Measurements from ENCODE around the gene BBC3.
"Not testable (repeated sequence)": the region's sequence is repeated elsewhere in the genome, so short reads cannot be mapped to it uniquely, and the experiment has no call there.

The BBC3 gene

DNA sequence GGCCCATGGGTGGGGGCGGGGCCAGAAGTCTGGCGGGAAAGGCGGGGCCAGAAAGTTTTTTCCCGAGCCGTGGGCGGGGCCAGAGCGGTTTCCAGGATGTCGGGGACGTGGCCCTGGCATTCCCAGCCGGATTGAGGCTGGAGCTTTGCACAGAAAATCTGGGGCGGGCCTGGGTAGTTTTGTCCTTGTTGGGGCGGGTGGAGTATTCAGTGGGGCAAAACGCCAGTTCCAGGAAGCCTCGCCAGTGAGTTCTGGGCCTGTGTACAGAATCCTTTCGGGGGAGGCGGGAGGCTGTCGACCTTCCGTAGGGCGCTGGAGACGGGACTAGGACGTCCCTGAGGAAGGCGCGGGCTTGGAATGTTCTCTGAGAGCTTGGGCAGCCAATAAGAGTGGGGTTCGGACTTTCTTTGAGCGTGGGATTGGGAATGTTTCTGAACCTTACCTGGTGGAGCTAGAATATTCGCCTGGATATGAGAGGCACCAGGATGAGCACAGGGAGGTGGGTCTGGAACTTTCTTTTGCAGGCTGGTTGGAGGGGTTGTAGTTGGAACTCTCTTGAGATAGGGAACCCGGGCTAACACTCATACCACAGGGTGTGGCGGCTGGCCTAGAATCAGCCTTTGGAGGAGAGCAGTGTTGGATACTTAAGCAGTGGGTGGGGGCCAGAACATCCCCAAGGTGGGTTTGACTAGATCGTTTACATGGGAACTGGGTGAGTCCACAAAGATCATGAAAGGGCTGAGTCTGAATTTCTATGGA lies 26.6 kb upstream of the BBC3 start:
- TF ChIP-seq, protein P1, sequence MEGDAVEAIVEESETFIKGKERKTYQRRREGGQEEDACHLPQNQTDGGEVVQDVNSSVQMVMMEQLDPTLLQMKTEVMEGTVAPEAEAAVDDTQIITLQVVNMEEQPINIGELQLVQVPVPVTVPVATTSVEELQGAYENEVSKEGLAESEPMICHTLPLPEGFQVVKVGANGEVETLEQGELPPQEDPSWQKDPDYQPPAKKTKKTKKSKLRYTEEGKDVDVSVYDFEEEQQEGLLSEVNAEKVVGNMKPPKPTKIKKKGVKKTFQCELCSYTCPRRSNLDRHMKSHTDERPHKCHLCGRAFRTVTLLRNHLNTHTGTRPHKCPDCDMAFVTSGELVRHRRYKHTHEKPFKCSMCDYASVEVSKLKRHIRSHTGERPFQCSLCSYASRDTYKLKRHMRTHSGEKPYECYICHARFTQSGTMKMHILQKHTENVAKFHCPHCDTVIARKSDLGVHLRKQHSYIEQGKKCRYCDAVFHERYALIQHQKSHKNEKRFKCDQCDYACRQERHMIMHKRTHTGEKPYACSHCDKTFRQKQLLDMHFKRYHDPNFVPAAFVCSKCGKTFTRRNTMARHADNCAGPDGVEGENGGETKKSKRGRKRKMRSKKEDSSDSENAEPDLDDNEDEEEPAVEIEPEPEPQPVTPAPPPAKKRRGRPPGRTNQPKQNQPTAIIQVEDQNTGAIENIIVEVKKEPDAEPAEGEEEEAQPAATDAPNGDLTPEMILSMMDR (IDR thresholded peaks at IDR 0.05; ENCODE audit: low read depth, low read length, missing control alignments) = no peak
- peak overlapping the region; percentile 61 for H3K4me3 ChIP-seq (replicated peaks; ENCODE audit: low read depth, low read length)
- DNase-seq (ENCODE audit: extremely low read depth, low read depth) = no peak

DNA sequence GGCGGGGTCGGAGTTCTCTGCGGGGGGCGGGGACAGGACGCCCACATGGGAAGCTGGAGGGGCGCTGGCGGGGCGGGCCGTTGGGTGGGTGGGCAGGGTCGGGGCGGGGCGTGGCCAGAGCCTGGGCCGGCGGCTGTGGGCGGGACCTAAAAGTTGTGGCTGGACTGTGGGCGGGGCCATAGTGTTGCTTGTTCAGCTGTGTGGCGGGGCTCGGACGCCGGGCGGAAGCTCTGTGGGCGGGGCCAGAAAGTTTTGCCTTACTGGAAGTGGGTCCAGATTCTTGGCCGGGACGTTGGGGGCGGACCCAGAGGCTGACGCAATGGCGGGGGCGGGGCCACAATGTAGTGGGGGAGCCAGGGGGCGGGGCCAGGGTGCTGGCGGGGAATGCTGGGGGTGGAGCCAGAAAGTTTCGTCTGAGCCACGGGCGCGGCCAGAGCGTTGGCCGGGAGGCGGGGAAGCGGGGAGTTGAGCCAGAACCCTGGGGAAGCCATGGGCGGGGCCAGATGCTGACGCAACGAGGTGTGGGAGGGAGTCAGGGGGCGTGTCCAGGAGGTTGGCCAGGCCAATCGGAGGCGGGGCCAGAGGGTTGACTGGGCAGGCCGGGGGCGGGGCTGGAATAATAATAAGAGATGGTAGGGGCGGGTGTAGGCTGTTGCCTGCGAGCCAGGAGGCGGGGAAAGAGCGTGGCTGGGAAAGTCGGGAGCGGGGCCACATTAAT lies 25.9 kb upstream of the BBC3 start:
- DNase-seq (ENCODE audit: extremely low read depth, low read depth) = peak; percentile 96
- peak overlapping the region; percentile 61 for H3K4me3 ChIP-seq (replicated peaks; ENCODE audit: low read depth, low read length)
- TF ChIP-seq, protein P1 (IDR thresholded peaks at IDR 0.05; ENCODE audit: low read depth, low read length, missing control alignments) = no peak

DNA sequence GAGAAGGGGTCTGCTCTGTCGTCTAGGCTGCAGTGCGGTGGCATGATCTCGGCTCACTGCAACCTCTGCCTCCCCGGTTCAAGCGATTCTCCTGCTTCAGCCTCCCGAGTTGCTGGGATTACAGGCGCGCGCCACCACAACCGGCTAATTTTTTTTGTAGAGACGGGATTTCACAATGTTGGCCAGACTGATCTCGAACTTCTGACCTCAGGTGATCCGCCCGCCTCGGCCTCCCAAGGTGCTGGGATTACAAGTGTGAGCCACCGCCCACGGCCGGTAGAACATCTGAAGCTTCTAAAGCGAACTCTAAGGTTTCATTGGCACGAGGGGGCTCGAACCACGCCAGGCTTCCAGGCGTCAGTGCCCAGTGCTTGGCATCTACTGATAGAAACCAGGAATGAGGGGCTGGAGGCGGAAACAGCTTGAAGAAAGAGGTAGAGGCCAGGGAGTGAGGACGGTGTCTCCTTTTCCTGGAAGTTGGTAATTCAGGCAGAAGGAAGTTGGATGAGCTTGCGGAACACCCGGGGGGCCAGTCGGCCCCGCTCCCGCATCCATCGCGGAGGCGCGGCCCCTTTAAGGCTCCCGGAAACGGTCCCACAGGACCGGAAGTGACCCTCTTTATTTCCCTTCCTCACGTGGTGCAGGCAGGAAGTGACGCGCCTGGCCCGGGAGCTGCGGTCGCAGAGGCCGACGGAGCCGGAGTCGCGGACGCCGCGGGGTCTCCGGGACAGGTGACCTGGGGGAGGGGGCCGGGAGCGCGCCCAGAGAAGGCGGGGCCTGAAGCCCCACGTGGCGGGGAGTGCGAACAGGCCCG lies 25.1 kb upstream of the BBC3 start, which contains the start of gene CCDC9:
Gene CCDC9 (plus strand): TSS at position 647 of the 814 bp plus-strand sequence. CDS start 1,876 bp downstream, outside the sequence.
- DNase-seq (ENCODE audit: extremely low read depth, low read depth) = peak; percentile 85
- TF ChIP-seq, protein P1 (IDR thresholded peaks at IDR 0.05; ENCODE audit: low read depth, low read length, missing control alignments) = no peak
- H3K4me3 ChIP-seq (replicated peaks; ENCODE audit: low read depth, low read length) = peak within 1 kb of the TSS; percentile 61

- TF ChIP-seq, protein P1 (IDR thresholded peaks at IDR 0.05; ENCODE audit: low read depth, low read length, missing control alignments) = no peak
- no peak overlapping the region for H3K4me3 ChIP-seq (replicated peaks; ENCODE audit: low read depth, low read length)
- DNase-seq (ENCODE audit: extremely low read depth, low read depth) = no peak
Measured at GRCh38 chr19:47253970-47254369, 23.0 kb upstream of the BBC3 start.

GRCh38 chr19:47253467-47253881 lies 22.5 kb upstream of the BBC3 start:
- DNase-seq (ENCODE audit: extremely low read depth, low read depth) = no peak
- no peak overlapping the region for H3K4me3 ChIP-seq (replicated peaks; ENCODE audit: low read depth, low read length)
- TF ChIP-seq, protein P1 (IDR thresholded peaks at IDR 0.05; ENCODE audit: low read depth, low read length, missing control alignments) = no peak

DNA sequence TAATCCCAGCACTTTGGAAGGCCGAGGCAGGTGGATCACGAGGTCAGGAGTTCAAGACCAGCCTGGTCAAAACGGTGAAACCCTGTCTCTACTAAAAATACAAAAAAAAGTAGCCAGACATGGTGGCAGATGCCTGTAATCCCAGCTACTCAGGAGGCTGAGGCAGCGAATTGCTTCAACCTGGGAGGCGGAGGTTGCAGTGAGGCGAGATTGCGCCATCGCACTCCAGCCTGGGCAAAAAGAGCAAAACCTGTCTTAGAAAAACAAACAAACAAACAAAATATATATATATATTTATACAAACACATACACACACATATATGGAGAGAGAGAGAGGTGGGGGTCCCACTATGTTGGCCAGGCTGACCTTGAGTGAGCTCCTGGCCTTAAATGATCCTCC lies 22.0 kb upstream of the BBC3 start:
- not testable (repeated sequence) for H3K4me3 ChIP-seq (replicated peaks; ENCODE audit: low read depth, low read length); DNase-seq (ENCODE audit: extremely low read depth, low read depth)

Data from HFF-Myc (cell line).